H1 (cell line): ENCODE measurements around the gene PIF1. TPM values are rescaled to one million over a fixed set of nuclear protein-coding genes. Genes with fewer than 3 reads are reported as not detected.

Experiments used
- CTCF ChIA-PET: fragments of 300-600 bp; sonication (Branson Sonifier 250); formaldehyde crosslinking; loops from one replicate; lab custom pipeline; 2021; ENCODE audit not compliant: partially characterized antibody; lab: Charles Lee
- POLR2A ChIA-PET: fragments of 300-600 bp; sonication (Branson Sonifier 250); formaldehyde crosslinking; loops from one replicate; lab custom pipeline; 2021; ENCODE audit warnings: inconsistent platforms; ENCODE audit not compliant: partially characterized antibody; lab: Charles Lee
- DNase-seq, 2 experiments: peaks; one replicate each; pipeline versions ENCODE4 v3.0.0 to v3.0.0-alpha.2; 2010 to 2022; ENCODE audit warnings: low spot score in 2 of 2, low read depth in 1 of 2, mixed read lengths in 1 of 2
- FAIRE-seq: peaks from 2 replicates; lab custom pipeline; 2011; peaks lifted over from hg19 to GRCh38; lab: Jason Lieb, UNC
- H2AFZ ChIP-seq: 2 replicates; pipeline ENCODE4 v1.8.1; 2012; ENCODE audit warnings: low read length, inconsistent platforms
- H2AK5ac ChIP-seq: 2 replicates; pipeline ENCODE4 v1.6.1; 2013; ENCODE audit warnings: low read depth, low read length
- H2BK120ac ChIP-seq: replicated peaks from 2 replicates; pipeline ENCODE3; 2013; ENCODE audit warnings: low read depth, low read length, inconsistent platforms
- H2BK12ac ChIP-seq: 2 replicates; pipeline ENCODE4 v1.6.1; 2013; ENCODE audit warnings: low read depth, low read length
- H2BK15ac ChIP-seq: 2 replicates; pipeline ENCODE4 v1.6.1; 2013; ENCODE audit warnings: low read length
- H2BK20ac ChIP-seq: 2 replicates; pipeline ENCODE4 v1.6.1; 2013; ENCODE audit warnings: low read length
- H2BK5ac ChIP-seq: 2 replicates; pipeline ENCODE4 v1.6.1; 2013; ENCODE audit warnings: low read depth, low read length
- H3K14ac ChIP-seq: 2 replicates; pipeline ENCODE4 v1.6.1; 2013; ENCODE audit warnings: inconsistent platforms; ENCODE audit not compliant: insufficient read length
- H3K18ac ChIP-seq: 2 replicates; pipeline ENCODE4 v1.6.1; 2013; ENCODE audit warnings: low read length; ENCODE audit errors: extremely low read depth
- H3K23ac ChIP-seq: 2 replicates; pipeline ENCODE4 v1.6.1; 2013; ENCODE audit warnings: inconsistent platforms; ENCODE audit not compliant: insufficient read length
- H3K23me2 ChIP-seq: 2 replicates; pipeline ENCODE4 v1.6.1; 2013; ENCODE audit warnings: low read depth, low read length
- H3K27ac ChIP-seq: 2 replicates; pipeline ENCODE4 v1.6.1; 2011; ENCODE audit warnings: low read depth, low read length, inconsistent platforms
- H3K27me3 ChIP-seq, 4 experiments: replicated peaks in 1 of 4; 1 replicate in 1 of 4; 2 replicates in 3 of 4; pipeline versions ENCODE4 v1.6.1 to v1.8.1; 2011 to 2013; ENCODE audit warnings: low read length in 3 of 4, mild to moderate bottlenecking in 3 of 4, inconsistent platforms in 2 of 4, mixed read lengths in 2 of 4, moderate library complexity in 1 of 4; ENCODE audit not compliant: control insufficient read depth in 3 of 4, insufficient read depth in 3 of 4; ENCODE audit errors: extremely low read depth in 1 of 4
- H3K36me3 ChIP-seq, 4 experiments: 2 replicates each; pipeline versions ENCODE4 v1.6.1 to v1.8.1; 2011 to 2013; ENCODE audit warnings: mild to moderate bottlenecking in 4 of 4, low read length in 3 of 4, moderate library complexity in 2 of 4, control low read depth in 1 of 4, inconsistent platforms in 1 of 4; ENCODE audit not compliant: insufficient read depth in 4 of 4, control insufficient read depth in 2 of 4
- H3K4ac ChIP-seq: replicated peaks from 2 replicates; pipeline ENCODE3; 2013; ENCODE audit warnings: low read length, low read depth, mixed read lengths, inconsistent platforms; ENCODE audit not compliant: insufficient read length
- H3K4me1 ChIP-seq, 4 experiments: replicated peaks in 1 of 4; 1 replicate in 1 of 4; 2 replicates in 3 of 4; pipeline versions ENCODE4 v1.6.1 to v1.8.1; 2011 to 2013; ENCODE audit warnings: low read length in 3 of 4, inconsistent platforms in 2 of 4, mixed read lengths in 1 of 4; ENCODE audit not compliant: insufficient read depth in 4 of 4, control insufficient read depth in 3 of 4
- H3K4me2 ChIP-seq, 2 experiments: 2 replicates each; pipeline versions ENCODE4 v1.6.1 to v1.8.1; 2011 to 2013; ENCODE audit warnings: low read depth in 2 of 2, low read length in 2 of 2, control low read depth in 1 of 2, inconsistent platforms in 1 of 2, mild to moderate bottlenecking in 1 of 2; ENCODE audit not compliant: insufficient read depth in 1 of 2
- H3K4me3 ChIP-seq, 4 experiments: fragments of 200-600, 300-600 bp in 1 of 4; sonication (generic), shearing (Covaris generic), sonication (Bioruptor Twin) in 1 of 4; 2 replicates each; pipeline versions ENCODE4 v1.5.1 to v1.8.1; 2011 to 2016; ENCODE audit warnings: low read length in 4 of 4, low read depth in 3 of 4, control low read depth in 2 of 4, inconsistent platforms in 2 of 4, mild to moderate bottlenecking in 2 of 4, mixed read lengths in 1 of 4, moderate library complexity in 1 of 4; ENCODE audit not compliant: insufficient read depth in 2 of 4; ENCODE audit errors: extremely low read depth in 1 of 4
- H3K56ac ChIP-seq: replicated peaks from 2 replicates; pipeline ENCODE3; 2013; ENCODE audit warnings: low read depth, mild to moderate bottlenecking, mixed read lengths, low read length, inconsistent platforms; ENCODE audit not compliant: insufficient read length
- H3K79me1 ChIP-seq: 2 replicates; pipeline ENCODE4 v1.6.1; 2013; ENCODE audit warnings: low read depth, low read length, control low read depth
- H3K79me2 ChIP-seq, 2 experiments: 2 replicates each; pipeline versions ENCODE4 v1.6.1 to v1.8.1; 2012 to 2013; ENCODE audit warnings: low read length in 2 of 2, mild to moderate bottlenecking in 2 of 2, inconsistent platforms in 1 of 2; ENCODE audit not compliant: insufficient read depth in 2 of 2, control insufficient read depth in 1 of 2
- H3K9ac ChIP-seq, 4 experiments: replicated peaks in 1 of 4; 1 replicate in 1 of 4; 2 replicates in 3 of 4; pipeline versions ENCODE4 v1.6.1 to v1.8.1; 2011 to 2013; ENCODE audit warnings: low read depth in 3 of 4, low read length in 3 of 4, control low read depth in 2 of 4, mild to moderate bottlenecking in 2 of 4, moderate library complexity in 2 of 4, inconsistent platforms in 1 of 4; ENCODE audit errors: extremely low read depth in 1 of 4
- H3K9me3 ChIP-seq, 2 experiments: 2 replicates each; pipeline versions ENCODE4 v1.6.1 to v1.8.1; 2012 to 2013; ENCODE audit warnings: mild to moderate bottlenecking in 2 of 2, moderate library complexity in 2 of 2, control low read depth in 1 of 2, inconsistent platforms in 1 of 2, low read depth in 1 of 2, low read length in 1 of 2, mixed read lengths in 1 of 2; ENCODE audit not compliant: insufficient read depth in 2 of 2
- H4K20me1 ChIP-seq, 2 experiments: replicated peaks in 1 of 2; 2 replicates each; pipeline versions ENCODE3 to v1.8.1; 2011 to 2013; ENCODE audit warnings: inconsistent platforms in 2 of 2, low read length in 2 of 2, mild to moderate bottlenecking in 1 of 2; ENCODE audit not compliant: insufficient read depth in 2 of 2, control insufficient read depth in 1 of 2
- H4K5ac ChIP-seq: 2 replicates; pipeline ENCODE4 v1.6.1; 2013; ENCODE audit warnings: low read length, low read depth, mixed read lengths, inconsistent platforms; ENCODE audit not compliant: insufficient read length
- H4K8ac ChIP-seq: 2 replicates; pipeline ENCODE4 v1.8.0; 2013; ENCODE audit warnings: mild to moderate bottlenecking, moderate library complexity, low read length, inconsistent platforms; ENCODE audit not compliant: insufficient read depth; ENCODE audit errors: extremely low read depth
- H4K91ac ChIP-seq: replicated peaks from 2 replicates; pipeline ENCODE3; 2013; ENCODE audit warnings: low read length, mixed read lengths, inconsistent platforms; ENCODE audit not compliant: insufficient read length
- KDM1A ChIP-seq: fragments of 200-600, 300-600 bp; sonication (generic); IDR thresholded peaks from 2 replicates; pipeline ENCODE4 v1.7.1; 2016; ENCODE audit warnings: mild to moderate bottlenecking, low read length, borderline replicate concordance
- KDM4A ChIP-seq: IDR thresholded peaks from one replicate; pipeline ENCODE4 v1.7.1; 2012; ENCODE audit warnings: low read depth, mild to moderate bottlenecking, moderate library complexity, low read length, inconsistent platforms; ENCODE audit not compliant: severe bottlenecking
- RAD21 ChIP-seq, 2 experiments: IDR thresholded peaks in 1 of 2; conservative IDR thresholded peaks in 1 of 2; 2 replicates each; pipeline ENCODE4 v1.6.1; 2011; ENCODE audit warnings: low read depth in 2 of 2, low read length in 2 of 2, improper control_type of control experiment in 1 of 2, inconsistent platforms in 1 of 2, mild to moderate bottlenecking in 1 of 2, moderate library complexity in 1 of 2
- SAP30 ChIP-seq: fragments of 300-600 bp; sonication (generic); IDR thresholded peaks from 2 replicates; pipeline ENCODE4 v1.7.1; 2012; ENCODE audit warnings: low read length, moderate library complexity, mild to moderate bottlenecking, inconsistent platforms; ENCODE audit not compliant: insufficient read depth, insufficient replicate concordance
- YY1 ChIP-seq: IDR thresholded peaks from 2 replicates; pipeline ENCODE4 v1.6.1; 2011; ENCODE audit warnings: low read depth, mild to moderate bottlenecking, low read length
- WGBS, 2 experiments: shearing (Covaris generic) in 1 of 2; methylation state at CpG; one replicate each; pipeline versions ENCODE4 v1.1.6 to v1.1.7; 2013 to 2015; ENCODE audit warnings: low lambda C conversion rate in 2 of 2, mixed read lengths in 2 of 2, inconsistent platforms in 1 of 2, low coverage in 1 of 2, missing lambda C conversion rate in 1 of 2; ENCODE audit not compliant: insufficient replicate concordance in 2 of 2, insufficient coverage in 1 of 2, insufficient read length in 1 of 2; ENCODE audit errors: extremely low coverage in 1 of 2, missing lambda C conversion rate in 1 of 2; 5-methylcytosine and 5-hydroxymethylcytosine counted together
- polyA plus RNA-seq, 7 experiments: library from polyadenylated mRNA; depleted of rRNA in 3 of 7; stranded (reverse) in 5 of 7; unstranded in 2 of 7; fragments of >200 nt in 5 of 7; fragments of 200-250 nt in 2 of 7; gene quantifications; 1 replicate in 5 of 7; 2 replicates in 1 of 7; 4 replicates in 1 of 7; pipeline versions ENCODE4 v1.2.1 to v1.2.3, GENCODE V29; 2011 to 2013; ENCODE audit warnings: missing spikeins in 2 of 7, mixed read lengths in 2 of 7
- total RNA-seq: library from RNA; stranded (reverse); fragmentation: NEBNext Ultra II Directional; extraction: Animal tissue kit (Norgen Biotek cat#: 25700); gene quantifications from 2 replicates; pipeline ENCODE4 v1.2.1, GENCODE V29; 2021
- TF ChIP-seq, protein P1 (sequence below): IDR thresholded peaks from 2 replicates; pipeline ENCODE4 v1.6.1; 2012; ENCODE audit warnings: inconsistent platforms
- TF ChIP-seq, protein P2 (sequence below): IDR thresholded peaks from 2 replicates; pipeline ENCODE4 v1.6.1; 2012; ENCODE audit warnings: low read length, inconsistent platforms

The PIF1 gene
- total and polyA plus RNA-seq, 2 of the 8 experiments (the other 6 are each of a cell fraction or from before 2014, with no cell fraction given), result 73.3 to 138 TPM

DNA sequence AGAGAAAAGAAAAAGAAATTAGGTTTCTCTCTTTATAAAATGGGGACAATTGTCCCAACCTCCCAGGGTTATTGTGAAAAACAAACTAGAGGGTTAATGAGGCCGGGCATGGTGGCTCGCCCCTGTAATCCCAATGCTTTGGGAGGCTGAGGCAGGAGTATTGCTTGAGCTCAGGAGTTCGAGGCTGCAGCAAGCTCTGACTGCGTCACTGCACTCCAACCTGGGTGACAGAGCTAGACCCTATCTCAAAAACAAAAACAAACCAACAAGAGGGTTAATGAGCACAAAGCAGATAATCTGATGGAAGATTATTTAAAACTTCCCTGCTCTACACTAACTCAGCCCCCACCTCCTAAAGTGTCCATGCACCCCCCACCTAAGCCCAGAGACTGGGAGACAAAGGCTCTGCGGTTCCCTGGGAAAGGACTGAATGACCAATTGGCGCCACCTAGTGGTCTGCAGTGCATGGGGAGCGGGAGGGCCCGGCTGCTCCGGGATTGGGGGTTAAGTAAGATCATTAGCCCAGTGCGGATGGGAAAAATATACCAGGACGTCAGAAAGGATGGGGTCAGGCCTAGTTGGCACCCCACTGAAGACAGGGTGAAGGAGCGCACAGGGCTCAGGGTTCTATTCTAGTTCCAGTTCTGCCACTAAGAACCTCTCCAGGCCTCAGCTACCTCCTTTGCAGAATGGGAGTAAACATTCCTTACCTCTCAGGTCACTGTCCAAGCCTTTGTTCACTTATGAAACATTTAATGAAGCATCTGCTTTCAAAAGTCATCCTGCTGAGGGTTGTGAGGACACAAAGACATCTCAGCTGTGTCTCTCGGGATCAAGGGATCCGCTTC lies 15.6 kb downstream of the PIF1 start:
- Histone ChIP-seq H3K27me3 (no peaks in the 10 kb centered on the region), H2AFZ (no peak overlapping the region), H3K18ac (peak overlapping the region; percentile 97), H3K56ac (peak overlapping the region; percentile 84), H3K79me2 (no peaks in the 10 kb centered on the region; a peak in 1 of 4 replicates), H3K23ac (no peak overlapping the region), H3K4ac (peak overlapping the region; percentile 87), H4K8ac (no peak overlapping the region), H2BK5ac (peak overlapping the region; percentile 94), H3K9me3 (no peaks in the 10 kb centered on the region), H3K14ac (no peak overlapping the region), H4K5ac (peak overlapping the region; percentile 93), H3K4me1 (peaks cover 28 to 56% (median 44%) of the 10 kb centered on the region in 4 experiments), H3K27ac (peak overlapping the region; percentile 95), H3K4me3 (peak overlapping the region in 3 of 4 experiments; percentile 26 to 53 (median 26); a peak in 7 of 8 replicates), H3K9ac (peak overlapping the region in 3 of 4 experiments; percentile 1 to 39 (median 9); a peak in 3 of 7 replicates), H3K23me2 (peaks cover 8% of the 10 kb centered on the region), H2BK20ac (peak overlapping the region; percentile 73), H4K20me1 (no peaks in the 10 kb centered on the region), H2AK5ac (peak overlapping the region; percentile 88), H2BK15ac (peak overlapping the region; percentile 32; the same call in 1 of the 2 replicates), H4K91ac (peak overlapping the region; percentile 86), H2BK120ac (peak overlapping the region; percentile 91), H2BK12ac (peak overlapping the region; percentile 69), H3K4me2 (peak overlapping the region; percentile 70 to 83), H3K36me3 (no peaks in the 10 kb centered on the region), H3K79me1 (no peaks in the 10 kb centered on the region)
- ChIA-PET POLR2A (interaction anchor here (0.8 to 24.9 kb wide), 30 partner anchors 2 to 437 kb away, joined by 3 to 748 read pairs (median 8); partner anchors contain the start of genes PIF1, PLEKHO2 and RBPMS2), CTCF (interaction anchor here (0.6 to 25.0 kb wide), 40 partner anchors 8 to 350 kb away, joined by 3 to 883 read pairs (median 5); partner anchors contain the start of genes ANKDD1A and PIF1)
- peak; percentile 48 for FAIRE-seq
- WGBS, 2 experiments, result 12% methylated on average over 14 of the region's 14 CpGs; no CpG with 5 or more reads in 1 of the 2 experiments
- DNase-seq, result peak in 1 of 2 experiments; percentile 97
- TF ChIP-seq YY1 (0 out of 2 replicates have a peak, but pooled peaks have one; percentile 29), KDM1A (no peak), KDM4A (no peak), RAD21 (IDR thresholded peaks at IDR 0.05 in 1 of 2, conservative IDR thresholded peaks at IDR 0.05 in 1 of 2; ENCODE audit: low read depth in 2 of 2, low read length in 2 of 2) (peak; percentile 87 to 95), SAP30 (no peak)
- TF ChIP-seq, protein P1, sequence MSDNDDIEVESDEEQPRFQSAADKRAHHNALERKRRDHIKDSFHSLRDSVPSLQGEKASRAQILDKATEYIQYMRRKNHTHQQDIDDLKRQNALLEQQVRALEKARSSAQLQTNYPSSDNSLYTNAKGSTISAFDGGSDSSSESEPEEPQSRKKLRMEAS, result peak; percentile 55
- TF ChIP-seq, protein P2, sequence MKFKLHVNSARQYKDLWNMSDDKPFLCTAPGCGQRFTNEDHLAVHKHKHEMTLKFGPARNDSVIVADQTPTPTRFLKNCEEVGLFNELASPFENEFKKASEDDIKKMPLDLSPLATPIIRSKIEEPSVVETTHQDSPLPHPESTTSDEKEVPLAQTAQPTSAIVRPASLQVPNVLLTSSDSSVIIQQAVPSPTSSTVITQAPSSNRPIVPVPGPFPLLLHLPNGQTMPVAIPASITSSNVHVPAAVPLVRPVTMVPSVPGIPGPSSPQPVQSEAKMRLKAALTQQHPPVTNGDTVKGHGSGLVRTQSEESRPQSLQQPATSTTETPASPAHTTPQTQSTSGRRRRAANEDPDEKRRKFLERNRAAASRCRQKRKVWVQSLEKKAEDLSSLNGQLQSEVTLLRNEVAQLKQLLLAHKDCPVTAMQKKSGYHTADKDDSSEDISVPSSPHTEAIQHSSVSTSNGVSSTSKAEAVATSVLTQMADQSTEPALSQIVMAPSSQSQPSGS, result peak; percentile 58; the same call in 1 of the 2 replicates
